OCI-LY3 (cell line): Measurements from ENCODE around the gene CREB5.

Experiments used
- H2AFZ ChIP-seq: fragments of 200-600, 300-600 bp; shearing (Covaris generic); 2 replicates; pipeline ENCODE4 v1.6.0; 2014; ENCODE audit warnings: antibody characterized with exemption, low read depth, low read length
- H3K27ac ChIP-seq: fragments of 200-600, 300-600 bp; sonication (generic); 2 replicates; pipeline ENCODE4 v1.5.1; 2014; ENCODE audit warnings: mild to moderate bottlenecking, low read length, moderate library complexity, mixed read lengths
- H3K27me3 ChIP-seq: fragments of 200-600, 300-600 bp; sonication (generic); 2 replicates; pipeline ENCODE4 v1.6.1; 2014; ENCODE audit warnings: low read depth, low read length, mixed read lengths
- H3K36me3 ChIP-seq: fragments of 200-600, 300-600 bp; sonication (generic); replicated peaks from 2 replicates; pipeline ENCODE3; 2014; ENCODE audit warnings: low read depth, low read length, mixed read lengths
- H3K4me1 ChIP-seq: fragments of 300-600, 200-600 bp; sonication (generic); 2 replicates; pipeline ENCODE4 v1.6.1; 2014; ENCODE audit warnings: low read length, mixed read lengths
- H3K4me2 ChIP-seq: fragments of 200-600, 300-600 bp; sonication (generic); 2 replicates; pipeline ENCODE4 v1.6.1; 2014; ENCODE audit warnings: low read length, mixed read lengths
- H3K4me3 ChIP-seq: fragments of 300-600, 200-600 bp; sonication (generic); 2 replicates; pipeline ENCODE4 v1.5.1; 2014; ENCODE audit warnings: antibody characterized with exemption, mild to moderate bottlenecking, low read length, moderate library complexity
- H3K79me2 ChIP-seq: fragments of 300-600, 200-600 bp; shearing (Covaris generic); 2 replicates; pipeline ENCODE4 v1.6.1; 2014; ENCODE audit warnings: mild to moderate bottlenecking, low read length, mixed read lengths
- H3K9ac ChIP-seq: fragments of 300-600, 200-600 bp; shearing (Covaris generic); 2 replicates; pipeline ENCODE4 v1.6.0; 2014; ENCODE audit warnings: mild to moderate bottlenecking, low read length, moderate library complexity
- H3K9me3 ChIP-seq: fragments of 200-600, 300-600 bp; shearing (Covaris generic); 2 replicates; pipeline ENCODE4 v1.6.1; 2014; ENCODE audit warnings: low read length, mixed read lengths; ENCODE audit not compliant: insufficient read depth
- H4K20me1 ChIP-seq: fragments of 200-600, 300-600 bp; sonication (generic); 2 replicates; pipeline ENCODE4 v1.6.1; 2016; ENCODE audit warnings: low read length, mixed read lengths; ENCODE audit not compliant: insufficient read depth
- EZH2phosphoT487 ChIP-seq: fragments of 200-600 bp; shearing (Covaris generic); IDR thresholded peaks from 2 replicates; pipeline ENCODE4 v1.6.1; 2018; ENCODE audit warnings: antibody characterized with exemption, mixed run types, low read depth
- TF ChIP-seq, protein P1 (sequence below): fragments of 200-600, 300-600 bp; sonication (generic); IDR thresholded peaks from 2 replicates; pipeline ENCODE4 v1.5.1; 2014; ENCODE audit warnings: antibody characterized with exemption, low read length, low read depth

Gene CREB5

DNA sequence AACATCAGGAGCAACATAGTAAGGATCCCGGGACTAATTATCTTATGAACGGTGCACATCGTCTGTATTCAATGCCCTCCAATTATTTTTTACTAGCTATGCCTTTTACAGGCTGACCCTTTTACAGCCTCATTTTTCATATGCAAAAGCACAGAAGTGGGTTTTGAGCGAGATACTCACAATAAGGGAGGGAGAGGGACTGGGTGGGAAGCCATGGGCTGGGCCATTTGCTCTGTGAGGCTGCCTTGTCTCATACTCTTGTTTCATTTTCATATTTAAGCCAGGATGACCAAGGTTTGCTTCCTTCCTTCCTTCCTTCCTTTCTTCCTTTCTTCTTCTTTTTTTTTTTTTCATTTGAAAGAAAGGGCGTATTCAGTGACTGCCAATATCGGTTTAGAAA is 286.5 kb downstream of the CREB5 start:
- H3K9me3 ChIP-seq: peaks cover 2% of the 10 kb centered on the region; the same call in 1 of the 2 replicates
- H3K27me3 ChIP-seq: no peaks in the 10 kb centered on the region
- no peak overlapping the region for H2AFZ ChIP-seq
- no peak overlapping the region for H3K4me3 ChIP-seq
- H3K4me1 ChIP-seq: peaks cover 36% of the 10 kb centered on the region
- no peaks in the 10 kb centered on the region for H3K79me2 ChIP-seq
- H4K20me1 ChIP-seq: no peaks in the 10 kb centered on the region
- H3K9ac ChIP-seq: no peak overlapping the region
- H3K36me3 ChIP-seq: no peaks in the 10 kb centered on the region
- H3K27ac ChIP-seq: no peak overlapping the region
- TF ChIP-seq, protein P1, sequence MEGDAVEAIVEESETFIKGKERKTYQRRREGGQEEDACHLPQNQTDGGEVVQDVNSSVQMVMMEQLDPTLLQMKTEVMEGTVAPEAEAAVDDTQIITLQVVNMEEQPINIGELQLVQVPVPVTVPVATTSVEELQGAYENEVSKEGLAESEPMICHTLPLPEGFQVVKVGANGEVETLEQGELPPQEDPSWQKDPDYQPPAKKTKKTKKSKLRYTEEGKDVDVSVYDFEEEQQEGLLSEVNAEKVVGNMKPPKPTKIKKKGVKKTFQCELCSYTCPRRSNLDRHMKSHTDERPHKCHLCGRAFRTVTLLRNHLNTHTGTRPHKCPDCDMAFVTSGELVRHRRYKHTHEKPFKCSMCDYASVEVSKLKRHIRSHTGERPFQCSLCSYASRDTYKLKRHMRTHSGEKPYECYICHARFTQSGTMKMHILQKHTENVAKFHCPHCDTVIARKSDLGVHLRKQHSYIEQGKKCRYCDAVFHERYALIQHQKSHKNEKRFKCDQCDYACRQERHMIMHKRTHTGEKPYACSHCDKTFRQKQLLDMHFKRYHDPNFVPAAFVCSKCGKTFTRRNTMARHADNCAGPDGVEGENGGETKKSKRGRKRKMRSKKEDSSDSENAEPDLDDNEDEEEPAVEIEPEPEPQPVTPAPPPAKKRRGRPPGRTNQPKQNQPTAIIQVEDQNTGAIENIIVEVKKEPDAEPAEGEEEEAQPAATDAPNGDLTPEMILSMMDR: no peak
- H3K4me2 ChIP-seq: peak overlapping the region; percentile 41; the same call in 1 of the 2 replicates

DNA sequence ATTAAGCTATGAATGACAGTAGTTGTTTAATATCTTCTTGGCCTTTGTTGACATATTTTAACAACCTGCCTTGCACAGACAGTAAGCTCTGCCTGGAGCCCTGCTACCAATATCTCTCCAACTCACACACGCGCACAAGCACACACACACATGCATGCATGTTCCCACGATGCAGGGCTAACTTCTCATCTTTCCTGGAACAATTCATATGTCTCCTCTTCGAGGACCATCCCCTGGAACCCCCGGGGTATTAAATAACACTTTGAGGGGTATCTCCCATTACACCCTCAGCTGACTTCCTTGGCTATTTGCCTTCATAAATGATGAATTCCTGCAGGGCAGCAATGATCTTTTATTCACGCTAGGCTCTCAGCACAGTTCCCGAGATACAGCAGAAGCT is 287.8 kb downstream of the CREB5 start:
- H3K4me1 ChIP-seq: peaks cover 42% of the 10 kb centered on the region
- H3K36me3 ChIP-seq: no peaks in the 10 kb centered on the region
- H4K20me1 ChIP-seq: no peaks in the 10 kb centered on the region
- no peak overlapping the region for H2AFZ ChIP-seq
- no peak overlapping the region; the same call in 1 of the 2 replicates for H3K4me2 ChIP-seq
- no peak overlapping the region for H3K27ac ChIP-seq
- no peak overlapping the region for H3K4me3 ChIP-seq
- no peak overlapping the region for H3K9ac ChIP-seq
- no peaks in the 10 kb centered on the region for H3K27me3 ChIP-seq
- H3K79me2 ChIP-seq: no peaks in the 10 kb centered on the region
- no peak for TF ChIP-seq EZH2phosphoT487
- TF ChIP-seq, protein P1: no peak
- peaks cover 8% of the 10 kb centered on the region; the same call in 1 of the 2 replicates for H3K9me3 ChIP-seq

DNA sequence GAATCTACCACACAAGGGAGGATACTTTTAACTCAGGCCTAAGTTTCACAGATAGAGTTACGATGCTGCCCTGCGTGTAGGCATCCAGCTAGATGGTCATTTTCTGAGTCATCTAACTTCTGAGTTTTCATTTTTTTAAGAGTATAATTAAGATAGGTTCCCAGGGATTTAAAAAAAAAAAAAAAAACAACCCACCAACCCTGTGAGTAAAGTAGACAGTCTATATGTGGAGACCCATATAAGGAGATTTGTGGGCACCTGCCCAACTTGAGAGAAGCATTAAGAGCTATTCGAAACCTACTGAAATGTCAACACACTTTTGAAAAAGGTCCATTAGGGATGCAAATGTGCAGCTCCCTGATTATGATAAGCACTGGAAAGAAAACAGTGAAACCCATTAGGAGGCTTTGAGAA is 288.5 kb downstream of the CREB5 start:
- H3K79me2 ChIP-seq: no peaks in the 10 kb centered on the region
- TF ChIP-seq EZH2phosphoT487: no peak
- TF ChIP-seq, protein P1: no peak
- H3K27ac ChIP-seq: no peak overlapping the region
- H3K36me3 ChIP-seq: no peaks in the 10 kb centered on the region
- no peak overlapping the region for H3K9ac ChIP-seq
- H3K9me3 ChIP-seq: peaks cover 8% of the 10 kb centered on the region; the same call in 1 of the 2 replicates
- H3K27me3 ChIP-seq: no peaks in the 10 kb centered on the region
- H3K4me3 ChIP-seq: no peak overlapping the region
- peaks cover 47% of the 10 kb centered on the region for H3K4me1 ChIP-seq
- H4K20me1 ChIP-seq: no peaks in the 10 kb centered on the region
- H3K4me2 ChIP-seq: peak overlapping the region; percentile 30
- H2AFZ ChIP-seq: no peak overlapping the region

DNA sequence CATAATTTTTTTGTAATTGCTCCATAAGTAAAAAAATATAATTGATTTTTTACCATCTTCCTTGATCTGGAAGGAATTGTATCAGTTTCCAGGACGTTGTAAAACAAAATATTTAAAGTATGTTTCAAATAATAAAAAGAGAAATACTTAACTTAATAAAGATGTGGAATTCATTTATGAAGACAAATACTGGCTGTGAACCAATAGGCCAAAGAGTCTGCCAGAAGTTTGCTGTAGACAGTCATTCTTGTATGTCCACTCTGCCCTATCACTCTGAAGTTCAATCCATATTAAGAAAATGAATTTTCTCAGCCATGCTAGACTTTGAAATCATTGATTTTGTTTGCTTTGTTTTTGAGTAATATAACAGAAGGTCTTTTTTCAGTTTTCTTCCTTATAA is 289.4 kb downstream of the CREB5 start:
- Histone ChIP-seq H3K9me3 (peaks cover 8% of the 10 kb centered on the region; the same call in 1 of the 2 replicates), H3K4me2 (no peak overlapping the region), H3K4me3 (no peak overlapping the region)

More for the DNA sequence above, 289.4 kb downstream of the CREB5 start:
- Histone ChIP-seq H3K27me3 (peaks cover 2% of the 10 kb centered on the region; the same call in 1 of the 2 replicates), H3K79me2 (no peaks in the 10 kb centered on the region), H3K4me1 (peaks cover 56% of the 10 kb centered on the region), H3K36me3 (no peaks in the 10 kb centered on the region), H4K20me1 (no peaks in the 10 kb centered on the region), H3K9ac (no peak overlapping the region), H3K27ac (no peak overlapping the region), H2AFZ (no peak overlapping the region)
- TF ChIP-seq, protein P1: no peak
- no peak for TF ChIP-seq EZH2phosphoT487
